ENCODE data around the gene BBOF1. TPM values are rescaled to one million over a fixed set of nuclear protein-coding genes. Genes with fewer than 3 reads are reported as not detected.

BBOF1 gene
- total RNA-seq, 4 donors from 2014 or later = 4.1 to 7.5 (median 5.4) TPM

GRCh38 chr14:74018174-74018585 is 969 bp upstream of the BBOF1 start:
- no peaks in the 10 kb centered on the region for H3K36me3 ChIP-seq
- in situ Hi-C loops (cut with MboI; ENCODE audit: low pct_ligation_motif_present in 1 of 4, low pct_unique_long_range_greater_than_20kb in 1 of 4, low sequenced_read_pairs in 3 of 4) = no loop called here
- no peaks in the 10 kb centered on the region for H3K27me3 ChIP-seq
- H3K9me3 ChIP-seq = no peaks in the 10 kb centered on the region
- intact Hi-C loops (cut with DNase I; ENCODE audit: low total_unique reads) = no loop called here
- peak overlapping the region; percentile 93 to 100 (median 97) for H3K27ac ChIP-seq
- WGBS, 2 donors (ENCODE audit: low coverage in 1 of 2) = 3% methylated on average over 7 to 8 of the region's 8 CpGs
- TF ChIP-seq, protein P1, sequence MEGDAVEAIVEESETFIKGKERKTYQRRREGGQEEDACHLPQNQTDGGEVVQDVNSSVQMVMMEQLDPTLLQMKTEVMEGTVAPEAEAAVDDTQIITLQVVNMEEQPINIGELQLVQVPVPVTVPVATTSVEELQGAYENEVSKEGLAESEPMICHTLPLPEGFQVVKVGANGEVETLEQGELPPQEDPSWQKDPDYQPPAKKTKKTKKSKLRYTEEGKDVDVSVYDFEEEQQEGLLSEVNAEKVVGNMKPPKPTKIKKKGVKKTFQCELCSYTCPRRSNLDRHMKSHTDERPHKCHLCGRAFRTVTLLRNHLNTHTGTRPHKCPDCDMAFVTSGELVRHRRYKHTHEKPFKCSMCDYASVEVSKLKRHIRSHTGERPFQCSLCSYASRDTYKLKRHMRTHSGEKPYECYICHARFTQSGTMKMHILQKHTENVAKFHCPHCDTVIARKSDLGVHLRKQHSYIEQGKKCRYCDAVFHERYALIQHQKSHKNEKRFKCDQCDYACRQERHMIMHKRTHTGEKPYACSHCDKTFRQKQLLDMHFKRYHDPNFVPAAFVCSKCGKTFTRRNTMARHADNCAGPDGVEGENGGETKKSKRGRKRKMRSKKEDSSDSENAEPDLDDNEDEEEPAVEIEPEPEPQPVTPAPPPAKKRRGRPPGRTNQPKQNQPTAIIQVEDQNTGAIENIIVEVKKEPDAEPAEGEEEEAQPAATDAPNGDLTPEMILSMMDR (IDR thresholded peaks at IDR 0.05) = no peak
- no peak for TF ChIP-seq POLR2AphosphoS5 (IDR thresholded peaks at IDR 0.05)
- TF ChIP-seq EP300 (IDR thresholded peaks at IDR 0.05; ENCODE audit: low read depth) = no peak
- TF ChIP-seq POLR2A (IDR thresholded peaks at IDR 0.05) = no peak
- no peak for DNase-seq
- H3K4me3 ChIP-seq = peak overlapping the region; percentile 58 to 79 (median 65)
- H3K4me1 ChIP-seq = peaks cover 0 to 25% (median 14%) of the 10 kb centered on the region in 4 donors

- Histone ChIP-seq H3K36me3 (no peaks in the 10 kb centered on the region), H3K9me3 (no peaks in the 10 kb centered on the region), H3K27ac (peak overlapping the region; percentile 93 to 100 (median 97)), H3K4me1 (peaks cover 0 to 25% (median 14%) of the 10 kb centered on the region in 4 donors), H3K27me3 (no peaks in the 10 kb centered on the region), H3K4me3 (peak overlapping the region; percentile 33 to 65 (median 62))
- TF ChIP-seq POLR2A (IDR thresholded peaks at IDR 0.05) (no peak), POLR2AphosphoS5 (IDR thresholded peaks at IDR 0.05) (no peak), EP300 (IDR thresholded peaks at IDR 0.05; ENCODE audit: low read depth) (no peak)
- TF ChIP-seq, protein P1 (IDR thresholded peaks at IDR 0.05) = no peak
- intact Hi-C loops (cut with DNase I; ENCODE audit: low total_unique reads) = loop anchor here (1.0 kb wide), 1 partner anchor 65 kb away; the partner anchor contains the start of genes ALDH6A1 and LIN52
- DNase-seq = no peak
- whole genome bisulfite sequencing, 2 donors (ENCODE audit: low coverage in 1 of 2) = 5 to 14% methylated on average over 5 to 21 of the region's 21 CpGs
- in situ Hi-C loops (cut with MboI; ENCODE audit: low pct_ligation_motif_present in 1 of 4, low pct_unique_long_range_greater_than_20kb in 1 of 4, low sequenced_read_pairs in 3 of 4) = no loop called here
Measured at GRCh38 chr14:74019408-74020137, 424 bp downstream of the BBOF1 start.

DNA sequence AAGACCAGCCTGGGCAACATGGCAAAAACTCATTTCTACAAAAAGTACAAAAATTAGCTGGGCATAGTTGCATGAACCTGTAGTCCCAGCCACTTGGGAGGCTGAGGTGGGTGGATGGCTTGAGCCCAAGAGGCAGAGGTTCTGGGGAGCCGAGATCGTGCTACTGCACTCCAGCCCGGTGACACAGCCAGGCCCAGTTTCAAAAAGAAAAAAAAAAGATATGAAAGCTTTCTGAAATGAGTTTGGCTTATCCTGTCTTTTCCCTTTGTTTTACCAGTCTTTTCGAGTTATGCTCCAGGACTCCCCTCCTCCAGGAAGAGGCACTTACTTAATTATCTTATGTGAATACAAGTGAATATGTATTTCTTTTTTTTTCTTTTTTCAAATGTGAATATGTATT is 3.2 kb downstream of the BBOF1 start:
- intact Hi-C loops (cut with DNase I; ENCODE audit: low total_unique reads) = no loop called here
- 86 to 100% methylated on average over 3 to 4 of the region's 4 CpGs for WGBS, 2 donors (ENCODE audit: low coverage in 1 of 2)
- in situ Hi-C loops (cut with MboI; ENCODE audit: low pct_ligation_motif_present in 1 of 4, low pct_unique_long_range_greater_than_20kb in 1 of 4, low sequenced_read_pairs in 3 of 4) = no loop called here
- DNase-seq = no peak
- TF ChIP-seq EP300 (IDR thresholded peaks at IDR 0.05; ENCODE audit: low read depth) = no peak
- TF ChIP-seq POLR2AphosphoS5 (IDR thresholded peaks at IDR 0.05) = no peak
- TF ChIP-seq, protein P1 (IDR thresholded peaks at IDR 0.05) = no peak
- TF ChIP-seq POLR2A (IDR thresholded peaks at IDR 0.05) = no peak
- peaks cover 0 to 17% (median 12%) of the 10 kb centered on the region in 4 donors for H3K4me1 ChIP-seq
- H3K36me3 ChIP-seq = no peaks in the 10 kb centered on the region
- H3K4me3 ChIP-seq = no peak overlapping the region
- no peak overlapping the region for H3K27ac ChIP-seq
- H3K27me3 ChIP-seq = no peaks in the 10 kb centered on the region
- no peaks in the 10 kb centered on the region for H3K9me3 ChIP-seq

- Histone ChIP-seq H3K9me3 (no peaks in the 10 kb centered on the region), H3K4me3 (no peak overlapping the region), H3K27me3 (no peaks in the 10 kb centered on the region), H3K36me3 (no peaks in the 10 kb centered on the region), H3K4me1 (peaks cover 0 to 9% (median 2%) of the 10 kb centered on the region in 4 donors), H3K27ac (peak overlapping the region in 2 of 4 donors; percentile 60 to 66)
- WGBS, 2 donors (ENCODE audit: low coverage in 1 of 2) = 87 to 100% methylated on average over 3 of the region's 3 CpGs
- in situ Hi-C loops (cut with MboI; ENCODE audit: low pct_ligation_motif_present in 1 of 4, low pct_unique_long_range_greater_than_20kb in 1 of 4, low sequenced_read_pairs in 3 of 4) = no loop called here
- TF ChIP-seq EP300 (IDR thresholded peaks at IDR 0.05; ENCODE audit: low read depth) (no peak), POLR2A (IDR thresholded peaks at IDR 0.05) (no peak), POLR2AphosphoS5 (IDR thresholded peaks at IDR 0.05) (no peak)
- TF ChIP-seq, protein P1 (IDR thresholded peaks at IDR 0.05) = no peak
- DNase-seq = no peak
- intact Hi-C loops (cut with DNase I; ENCODE audit: low total_unique reads) = no loop called here
Measured at GRCh38 chr14:74029136-74029535, 10.0 kb downstream of the BBOF1 start.
